Esophagus squamous epithelium (tissue), 5 donors: ENCODE data around the gene ZP2. TPM values are rescaled to one million over a fixed set of nuclear protein-coding genes. Genes with fewer than 3 reads are reported as not detected.

Experiments used
- DNase-seq: peaks from one replicate; lab custom pipeline; 2025; lab: John Stamatoyannopoulos, UW
- H3K27ac ChIP-seq, 4 donors: fragments of 200-600 bp; sonication (generic); one replicate each; pipeline ENCODE4 v1.5.1; 2016 to 2019; ENCODE audit warnings: mild to moderate bottlenecking in 1 of 4
- H3K27me3 ChIP-seq, 4 donors: fragments of 200-600 bp; sonication (generic); 1 replicate in 3 of 4; 2 replicates in 1 of 4; pipeline versions ENCODE4 v1.5.1 to v1.6.0; 2017 to 2021; ENCODE audit warnings: antibody characterized with exemption in 1 of 4
- H3K36me3 ChIP-seq, 3 donors: fragments of 200-600 bp; sonication (generic); one replicate each; pipeline ENCODE4 v1.5.1; 2016 to 2019
- H3K4me1 ChIP-seq, 3 donors: fragments of 200-600 bp; sonication (generic); one replicate each; pipeline ENCODE4 v1.5.1; 2017 to 2019
- H3K4me3 ChIP-seq, 4 donors: fragments of 200-600 bp; sonication (generic); 1 replicate in 3 of 4; 2 replicates in 1 of 4; pipeline ENCODE4 v1.5.1; 2016 to 2019; ENCODE audit warnings: mild to moderate bottlenecking in 2 of 4, moderate library complexity in 1 of 4
- H3K9me3 ChIP-seq, 3 donors: fragments of 200-600 bp; sonication (generic); one replicate each; pipeline ENCODE4 v1.5.1; 2016 to 2019
- POLR2A ChIP-seq, 4 donors: fragments of 450-650 bp; IDR thresholded peaks; one replicate each; pipeline ENCODE4 v1.6.1; 2017; ENCODE audit warnings: antibody characterized with exemption in 4 of 4, mild to moderate bottlenecking in 4 of 4, moderate library complexity in 3 of 4
- WGBS, 2 donors: methylation state at CpG; one replicate each; pipeline ENCODE4 v1.1.5; 2018; 5-methylcytosine and 5-hydroxymethylcytosine counted together
- intact Hi-C: fragments of 100-400 bp; cut with DNase I; formaldehyde crosslinking; loops from one replicate; pipeline ENCODE4 v1.15.0; 2022
- total RNA-seq, 4 donors: library from RNA; depleted of rRNA; stranded (reverse); fragments of >200 nt; gene quantifications; one replicate each; pipeline ENCODE4 v1.1.0, GENCODE V29; 2016
- TF ChIP-seq, protein P1 (sequence below), 6 experiments: fragments of 450-650 bp in 4 of 6; fragments of 200-600 bp in 2 of 6; sonication (generic) in 2 of 6; IDR thresholded peaks; one replicate each; pipeline ENCODE4 v1.5.1; 2016 to 2019; ENCODE audit warnings: antibody characterized with exemption in 6 of 6, mild to moderate bottlenecking in 4 of 6, moderate library complexity in 4 of 6
- donor health status: DM: yes; HTN: yes; CAD: no.

Gene ZP2
- total RNA-seq, 4 donors from 2014 or later, result not detected

DNA sequence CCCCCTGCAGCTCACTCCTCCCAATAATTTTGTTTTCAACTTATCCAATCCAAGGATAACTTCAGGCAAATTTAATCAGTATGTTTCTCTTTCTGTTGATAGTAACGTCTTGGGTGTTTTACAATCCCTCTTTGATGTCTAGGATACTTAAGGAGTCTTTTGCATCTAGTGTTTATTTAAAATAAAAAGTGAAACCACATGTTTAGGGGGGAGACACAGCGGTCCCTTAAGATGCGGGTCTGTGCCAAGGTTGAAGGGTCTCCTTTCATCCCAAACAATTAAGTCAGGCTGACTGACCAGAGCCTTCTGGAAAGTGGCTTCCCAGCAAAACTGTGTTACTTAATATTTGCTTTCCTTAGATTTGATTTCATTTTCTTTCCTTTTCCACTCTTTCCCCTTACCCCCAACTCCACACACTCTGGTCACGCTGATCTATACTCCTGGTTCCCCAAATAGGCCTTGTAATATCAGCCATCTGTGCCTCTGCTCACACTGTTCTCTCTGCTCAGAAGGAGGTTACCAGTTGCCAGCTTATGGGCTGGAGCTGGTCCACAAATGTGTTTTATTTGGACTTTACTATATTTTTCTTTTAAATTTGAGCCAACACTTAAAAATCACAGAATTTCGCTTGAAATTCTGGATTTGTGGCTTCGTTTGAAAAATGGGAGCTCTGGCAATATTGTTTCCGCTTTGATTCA is 33.3 kb upstream of the ZP2 start:
- TF ChIP-seq, protein P1, sequence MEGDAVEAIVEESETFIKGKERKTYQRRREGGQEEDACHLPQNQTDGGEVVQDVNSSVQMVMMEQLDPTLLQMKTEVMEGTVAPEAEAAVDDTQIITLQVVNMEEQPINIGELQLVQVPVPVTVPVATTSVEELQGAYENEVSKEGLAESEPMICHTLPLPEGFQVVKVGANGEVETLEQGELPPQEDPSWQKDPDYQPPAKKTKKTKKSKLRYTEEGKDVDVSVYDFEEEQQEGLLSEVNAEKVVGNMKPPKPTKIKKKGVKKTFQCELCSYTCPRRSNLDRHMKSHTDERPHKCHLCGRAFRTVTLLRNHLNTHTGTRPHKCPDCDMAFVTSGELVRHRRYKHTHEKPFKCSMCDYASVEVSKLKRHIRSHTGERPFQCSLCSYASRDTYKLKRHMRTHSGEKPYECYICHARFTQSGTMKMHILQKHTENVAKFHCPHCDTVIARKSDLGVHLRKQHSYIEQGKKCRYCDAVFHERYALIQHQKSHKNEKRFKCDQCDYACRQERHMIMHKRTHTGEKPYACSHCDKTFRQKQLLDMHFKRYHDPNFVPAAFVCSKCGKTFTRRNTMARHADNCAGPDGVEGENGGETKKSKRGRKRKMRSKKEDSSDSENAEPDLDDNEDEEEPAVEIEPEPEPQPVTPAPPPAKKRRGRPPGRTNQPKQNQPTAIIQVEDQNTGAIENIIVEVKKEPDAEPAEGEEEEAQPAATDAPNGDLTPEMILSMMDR (IDR thresholded peaks at IDR 0.05), result no peak
- no peak for TF ChIP-seq POLR2A (IDR thresholded peaks at IDR 0.05)
- H3K27ac ChIP-seq, result no peak overlapping the region
- WGBS, 2 donors, result 57 to 65% methylated on average over 7 of the region's 7 CpGs
- H3K4me1 ChIP-seq, result no peaks in the 10 kb centered on the region
- H3K4me3 ChIP-seq, result no peak overlapping the region
- H3K27me3 ChIP-seq, result peaks cover 0 to 13% (median 0%) of the 10 kb centered on the region in 4 donors
- H3K9me3 ChIP-seq, result no peaks in the 10 kb centered on the region
- no peaks in the 10 kb centered on the region for H3K36me3 ChIP-seq
- no peak for DNase-seq
- intact Hi-C loops, result no loop called here

DNA sequence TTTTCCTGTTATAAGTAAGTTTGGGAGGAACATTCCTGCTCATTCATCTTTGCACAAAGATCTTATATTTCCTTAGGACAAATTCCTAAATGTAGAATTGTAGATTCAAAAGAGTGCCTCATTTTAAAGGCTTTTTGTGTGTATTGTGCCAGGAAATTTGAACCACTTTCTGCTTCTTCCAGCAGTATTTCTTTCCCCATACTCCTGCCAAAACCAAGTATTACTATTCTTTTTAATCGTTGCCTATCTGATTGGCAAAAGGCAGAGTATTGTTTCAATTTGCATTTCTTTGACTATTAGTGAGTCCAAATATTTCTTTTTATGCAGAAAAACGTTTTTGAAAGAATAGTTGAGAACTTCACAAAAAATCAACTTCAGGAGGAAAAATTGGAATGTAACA is 31.4 kb upstream of the ZP2 start:
- WGBS, 2 donors, result 19 to 38% methylated on average over 1 to 2 of the region's 2 CpGs
- no peaks in the 10 kb centered on the region for H3K4me1 ChIP-seq

DNA sequence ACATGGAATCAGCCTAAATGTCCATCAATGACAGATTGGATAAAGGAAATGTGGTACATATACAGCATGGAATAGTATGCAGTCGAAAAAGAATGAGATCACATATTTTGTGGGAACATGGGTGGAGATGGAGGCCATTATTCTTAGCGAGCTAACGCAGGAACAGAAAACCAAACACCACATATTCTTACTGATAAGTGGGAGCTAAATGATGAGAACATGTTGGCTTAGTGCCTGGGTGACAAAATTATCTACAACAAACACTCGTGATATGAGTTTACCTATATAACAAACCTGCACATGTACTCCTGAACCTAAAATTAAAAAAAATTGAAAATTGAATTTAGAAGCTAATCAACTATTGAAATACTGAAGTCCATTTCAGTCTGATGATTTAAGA is 28.3 kb upstream of the ZP2 start:
- WGBS, 2 donors, result 76 to 77% methylated on average over 4 of the region's 4 CpGs
- Histone ChIP-seq H3K36me3 (no peaks in the 10 kb centered on the region), H3K4me3 (no peak overlapping the region), H3K4me1 (no peaks in the 10 kb centered on the region), H3K9me3 (no peaks in the 10 kb centered on the region), H3K27me3 (peaks cover 0 to 9% (median 0%) of the 10 kb centered on the region in 4 donors), H3K27ac (no peak overlapping the region)
- DNase-seq, result no peak
- TF ChIP-seq, protein P1 (IDR thresholded peaks at IDR 0.05), result no peak
- TF ChIP-seq POLR2A (IDR thresholded peaks at IDR 0.05), result no peak
- intact Hi-C loops, result no loop called here

More for the DNA sequence above, 31.4 kb upstream of the ZP2 start:
- no peak for TF ChIP-seq POLR2A (IDR thresholded peaks at IDR 0.05)
- TF ChIP-seq, protein P1 (IDR thresholded peaks at IDR 0.05), result no peak
- no peaks in the 10 kb centered on the region for H3K9me3 ChIP-seq
- no peaks in the 10 kb centered on the region for H3K36me3 ChIP-seq
- no peak overlapping the region for H3K27ac ChIP-seq
- no peak overlapping the region for H3K4me3 ChIP-seq
- peaks cover 0 to 8% (median 0%) of the 10 kb centered on the region in 4 donors for H3K27me3 ChIP-seq
- no peak for DNase-seq
- intact Hi-C loops, result no loop called here

DNA sequence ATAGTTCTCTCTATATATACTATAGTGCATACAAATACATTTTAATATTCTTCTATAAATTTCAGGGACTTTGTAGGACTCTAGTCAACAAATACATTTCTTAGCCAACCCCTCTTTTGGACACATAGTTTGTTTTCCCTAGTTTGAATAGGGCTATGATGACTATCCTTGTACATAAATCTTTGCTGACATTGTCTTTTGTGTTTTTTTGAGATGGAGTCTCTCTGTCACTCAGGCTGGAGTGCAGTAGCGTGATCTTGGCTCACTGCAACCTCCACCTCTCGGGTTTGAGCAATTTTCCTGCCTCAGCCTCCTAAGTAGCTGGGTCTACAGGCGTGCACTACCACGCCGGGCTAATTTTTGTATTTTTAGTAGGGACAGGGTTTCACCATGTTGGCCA is 25.5 kb upstream of the ZP2 start:
- Histone ChIP-seq H3K36me3 (no peaks in the 10 kb centered on the region), H3K4me1 (no peaks in the 10 kb centered on the region), H3K27ac (no peak overlapping the region), H3K27me3 (peaks cover 0 to 27% (median 0%) of the 10 kb centered on the region in 4 donors), H3K4me3 (no peak overlapping the region), H3K9me3 (no peaks in the 10 kb centered on the region)
- intact Hi-C loops, result no loop called here
- no peak for DNase-seq
- TF ChIP-seq, protein P1 (IDR thresholded peaks at IDR 0.05), result no peak
- no peak for TF ChIP-seq POLR2A (IDR thresholded peaks at IDR 0.05)
- 72 to 80% methylated on average over 3 to 5 of the region's 5 CpGs for WGBS, 2 donors

DNA sequence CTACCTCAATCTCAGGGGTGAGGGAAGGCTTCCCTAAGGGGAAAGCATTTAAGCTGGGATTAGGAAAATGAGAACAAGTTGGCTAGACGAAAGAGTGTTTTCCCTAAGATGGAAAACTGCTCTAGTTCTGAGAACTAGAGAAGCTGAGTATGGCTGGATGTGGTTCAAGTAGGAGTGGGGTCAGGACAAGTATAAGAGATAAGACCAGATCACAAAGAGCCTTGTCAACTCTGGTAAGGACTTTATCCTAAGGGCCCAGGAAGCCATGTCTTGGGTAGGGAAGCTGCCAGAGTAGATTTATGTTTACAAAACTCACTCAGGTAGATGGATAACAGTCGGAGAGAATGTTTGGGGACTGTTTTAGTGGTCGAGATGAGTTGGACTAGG is 23.8 kb upstream of the ZP2 start:
- Histone ChIP-seq H3K4me3 (no peak overlapping the region), H3K27ac (no peak overlapping the region), H3K27me3 (peaks cover 0 to 38% (median 0%) of the 10 kb centered on the region in 4 donors), H3K4me1 (no peaks in the 10 kb centered on the region), H3K9me3 (no peaks in the 10 kb centered on the region), H3K36me3 (no peaks in the 10 kb centered on the region)
- TF ChIP-seq, protein P1 (IDR thresholded peaks at IDR 0.05), result no peak
- no peak for TF ChIP-seq POLR2A (IDR thresholded peaks at IDR 0.05)
- WGBS, 2 donors, result 64 to 71% methylated on average over 3 of the region's 3 CpGs
- intact Hi-C loops, result no loop called here
- no peak for DNase-seq
